Uterus (tissue), 2 donors: ENCODE results near the gene SLC6A9.

Experiments
- POLR2A ChIP-seq, 2 donors: fragments of 450-650 bp; IDR thresholded peaks; one replicate each; pipeline ENCODE4 v1.6.1; 2016; ENCODE audit warnings: antibody characterized with exemption in 2 of 2, mild to moderate bottlenecking in 1 of 2, moderate library complexity in 1 of 2
- TF ChIP-seq, protein P1 (sequence below), 4 experiments: fragments of 200-600 bp in 2 of 4; fragments of 450-650 bp in 2 of 4; sonication (generic) in 2 of 4; IDR thresholded peaks; one replicate each; pipeline ENCODE4 v1.5.1; 2016 to 2019; ENCODE audit warnings: antibody characterized with exemption in 4 of 4, mild to moderate bottlenecking in 2 of 4, moderate library complexity in 1 of 4

GRCh38 chr1:44049839-44050238 is 18.6 kb upstream of the SLC6A9 start:
- TF ChIP-seq, protein P1, sequence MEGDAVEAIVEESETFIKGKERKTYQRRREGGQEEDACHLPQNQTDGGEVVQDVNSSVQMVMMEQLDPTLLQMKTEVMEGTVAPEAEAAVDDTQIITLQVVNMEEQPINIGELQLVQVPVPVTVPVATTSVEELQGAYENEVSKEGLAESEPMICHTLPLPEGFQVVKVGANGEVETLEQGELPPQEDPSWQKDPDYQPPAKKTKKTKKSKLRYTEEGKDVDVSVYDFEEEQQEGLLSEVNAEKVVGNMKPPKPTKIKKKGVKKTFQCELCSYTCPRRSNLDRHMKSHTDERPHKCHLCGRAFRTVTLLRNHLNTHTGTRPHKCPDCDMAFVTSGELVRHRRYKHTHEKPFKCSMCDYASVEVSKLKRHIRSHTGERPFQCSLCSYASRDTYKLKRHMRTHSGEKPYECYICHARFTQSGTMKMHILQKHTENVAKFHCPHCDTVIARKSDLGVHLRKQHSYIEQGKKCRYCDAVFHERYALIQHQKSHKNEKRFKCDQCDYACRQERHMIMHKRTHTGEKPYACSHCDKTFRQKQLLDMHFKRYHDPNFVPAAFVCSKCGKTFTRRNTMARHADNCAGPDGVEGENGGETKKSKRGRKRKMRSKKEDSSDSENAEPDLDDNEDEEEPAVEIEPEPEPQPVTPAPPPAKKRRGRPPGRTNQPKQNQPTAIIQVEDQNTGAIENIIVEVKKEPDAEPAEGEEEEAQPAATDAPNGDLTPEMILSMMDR (IDR thresholded peaks at IDR 0.05): no peak
- no peak for TF ChIP-seq POLR2A (IDR thresholded peaks at IDR 0.05)
